IMR-90 (cell line): ENCODE measurements around the gene AGMO. TPM values are rescaled to one million over a fixed set of nuclear protein-coding genes. Genes with fewer than 3 reads are reported as not detected.

Experiments used
- ATAC-seq: fragments of 200-7000 bp; cut with Tn5 transposase; 2 replicates; pipeline ENCODE4 v1.9.1; 2020; ENCODE audit warnings: low read depth, mild to moderate bottlenecking, moderate library complexity
- BruUV-seq: library from RNA; stranded (reverse); fragments of 400-500 nt; replicated peaks from 2 replicates; lab custom pipeline; 2021; lab: Mats Ljungman, UMichigan
- CTCF ChIA-PET: fragments of 300-600 bp; formaldehyde crosslinking; extraction: SDS; loops from one replicate; lab custom pipeline; 2021; ENCODE audit warnings: antibody characterized with exemption; lab: Yijun Ruan, JAX
- POLR2A ChIA-PET: fragments of 300-600 bp; sonication (Branson Sonifier 250); formaldehyde crosslinking; loops from one replicate; lab custom pipeline; 2022; ENCODE audit warnings: antibody characterized with exemption; ENCODE audit not compliant: unreplicated experiment; lab: Charles Lee
- DNase-seq: peaks from one replicate; pipeline ENCODE4 v3.0.0; 2013
- H2AFZ ChIP-seq: replicated peaks from 2 replicates; pipeline ENCODE3; 2013; ENCODE audit warnings: low read length, mild to moderate bottlenecking; ENCODE audit not compliant: poor library complexity
- H2AK5ac ChIP-seq: 2 replicates; pipeline ENCODE4 v1.6.1; 2013; ENCODE audit warnings: low read depth, low read length, inconsistent platforms
- H2AK9ac ChIP-seq: replicated peaks from 2 replicates; pipeline ENCODE3; 2013; ENCODE audit warnings: mild to moderate bottlenecking, low read depth, low read length, moderate library complexity; ENCODE audit not compliant: poor library complexity
- H2BK120ac ChIP-seq: 2 replicates; pipeline ENCODE4 v1.6.1; 2013; ENCODE audit warnings: low read depth, low read length, inconsistent platforms
- H2BK15ac ChIP-seq: 3 replicates; pipeline ENCODE4 v1.6.1; 2013; ENCODE audit warnings: low read depth, low read length, inconsistent platforms
- H2BK20ac ChIP-seq: 2 replicates; pipeline ENCODE4 v1.6.1; 2013; ENCODE audit warnings: low read depth, mild to moderate bottlenecking, inconsistent platforms, low read length, moderate library complexity
- H2BK5ac ChIP-seq: 2 replicates; pipeline ENCODE4 v1.6.1; 2013; ENCODE audit warnings: mild to moderate bottlenecking, low read depth, low read length, inconsistent platforms; ENCODE audit not compliant: poor library complexity, severe bottlenecking
- H3K14ac ChIP-seq: replicated peaks from 2 replicates; pipeline ENCODE4 v1.6.1; 2013; ENCODE audit warnings: low read depth, low read length, inconsistent platforms
- H3K18ac ChIP-seq: 2 replicates; pipeline ENCODE4 v1.6.1; 2013; ENCODE audit warnings: low read depth, low read length, control low read depth
- H3K23ac ChIP-seq: 2 replicates; pipeline ENCODE4 v1.6.1; 2013; ENCODE audit warnings: low read depth, low read length, inconsistent platforms
- H3K27ac ChIP-seq: 2 replicates; pipeline ENCODE4 v1.5.1; 2013; ENCODE audit warnings: mild to moderate bottlenecking, control low read depth, low read length; ENCODE audit not compliant: insufficient read depth
- H3K27me3 ChIP-seq: 2 replicates; pipeline ENCODE4 v1.6.1; 2013; ENCODE audit warnings: low read length; ENCODE audit not compliant: control insufficient read depth, insufficient read depth
- H3K36me3 ChIP-seq: 2 replicates; pipeline ENCODE4 v1.6.1; 2013; ENCODE audit warnings: low read length, mixed read lengths; ENCODE audit not compliant: control insufficient read depth, insufficient read depth
- H3K4ac ChIP-seq: 2 replicates; pipeline ENCODE4 v1.6.1; 2013; ENCODE audit warnings: low read depth, low read length, inconsistent platforms
- H3K4me1 ChIP-seq: 2 replicates; pipeline ENCODE4 v1.6.1; 2013; ENCODE audit warnings: low read length, mixed read lengths; ENCODE audit not compliant: control insufficient read depth, insufficient read depth
- H3K4me2 ChIP-seq: 2 replicates; pipeline ENCODE4 v1.6.1; 2013; ENCODE audit warnings: low read depth, mild to moderate bottlenecking, control low read depth, low read length, moderate library complexity
- H3K4me3 ChIP-seq: 2 replicates; pipeline ENCODE4 v1.5.1; 2013; ENCODE audit warnings: low read depth, mild to moderate bottlenecking, control low read depth, low read length, moderate library complexity; ENCODE audit not compliant: insufficient read depth
- H3K56ac ChIP-seq: 2 replicates; pipeline ENCODE4 v1.6.1; 2013; ENCODE audit warnings: low read length, inconsistent platforms; ENCODE audit not compliant: insufficient read depth; ENCODE audit errors: extremely low read depth
- H3K79me1 ChIP-seq, 2 experiments: 2 replicates each; pipeline ENCODE4 v1.6.1; 2013; ENCODE audit warnings: low read length in 2 of 2, inconsistent platforms in 1 of 2, low read depth in 1 of 2
- H3K9ac ChIP-seq: 2 replicates; pipeline ENCODE4 v1.6.1; 2013; ENCODE audit warnings: low read depth, low read length, control low read depth
- H3K9me1 ChIP-seq: 2 replicates; pipeline ENCODE4 v1.6.1; 2013; ENCODE audit warnings: low read length, inconsistent platforms; ENCODE audit not compliant: insufficient read depth
- H3K9me3 ChIP-seq: 2 replicates; pipeline ENCODE4 v1.6.1; 2013; ENCODE audit warnings: low read length; ENCODE audit not compliant: control insufficient read depth, insufficient read depth
- H4K20me1 ChIP-seq: 2 replicates; pipeline ENCODE4 v1.6.1; 2013; ENCODE audit warnings: low read length, inconsistent platforms; ENCODE audit not compliant: insufficient read depth
- H4K5ac ChIP-seq: 2 replicates; pipeline ENCODE4 v1.6.1; 2013; ENCODE audit warnings: mild to moderate bottlenecking, low read depth, low read length, control low read depth
- H4K8ac ChIP-seq, 2 experiments: 2 replicates each; pipeline ENCODE4 v1.6.1; 2013; ENCODE audit warnings: low read depth in 2 of 2, low read length in 2 of 2, control low read depth in 1 of 2, inconsistent platforms in 1 of 2
- H4K91ac ChIP-seq: 2 replicates; pipeline ENCODE4 v1.6.1; 2013; ENCODE audit warnings: low read depth, low read length, inconsistent platforms; ENCODE audit not compliant: insufficient read depth
- BHLHE40 ChIP-seq: fragments of 150-350 bp; IDR thresholded peaks from 2 replicates; pipeline ENCODE4 v1.6.1; 2016; ENCODE audit warnings: mild to moderate bottlenecking, low read depth, low read length
- CEBPB ChIP-seq: IDR thresholded peaks from 2 replicates; pipeline ENCODE4 v1.6.1; 2012; ENCODE audit warnings: low read depth, low read length, improper control_type of control experiment
- MAZ ChIP-seq: IDR thresholded peaks from 2 replicates; pipeline ENCODE4 v1.6.1; 2012; ENCODE audit warnings: low read depth, mild to moderate bottlenecking, low read length, improper control_type of control experiment, moderate library complexity, borderline replicate concordance
- MXI1 ChIP-seq: IDR thresholded peaks from 2 replicates; pipeline ENCODE4 v1.6.1; 2012; ENCODE audit warnings: low read depth, mild to moderate bottlenecking, low read length, moderate library complexity, borderline replicate concordance
- NFE2L2 ChIP-seq: fragments of 150-350 bp; IDR thresholded peaks from 2 replicates; pipeline ENCODE4 v1.6.1; 2016; ENCODE audit warnings: low read depth, mild to moderate bottlenecking, low read length
- RCOR1 ChIP-seq: IDR thresholded peaks from 2 replicates; pipeline ENCODE4 v1.6.1; 2012; ENCODE audit warnings: mild to moderate bottlenecking, low read length, improper control_type of control experiment; ENCODE audit not compliant: insufficient replicate concordance
- RFX5 ChIP-seq: IDR thresholded peaks from 2 replicates; pipeline ENCODE4 v1.8.0; 2012; ENCODE audit warnings: low read depth, mild to moderate bottlenecking, low read length, moderate library complexity
- WGBS, 2 experiments: methylation state at CpG; one replicate each; pipeline versions ENCODE4 v1.1.5 to v1.1.7; 2013; ENCODE audit warnings: missing lambda C conversion rate in 2 of 2; ENCODE audit not compliant: insufficient read length in 1 of 2; ENCODE audit errors: extremely low coverage in 2 of 2; 5-methylcytosine and 5-hydroxymethylcytosine counted together
- dilution Hi-C: fragments of 300-500 bp; cut with HindIII; formaldehyde crosslinking; loops from one replicate; pipeline ENCODE4 v1.14.3; 2018; ENCODE audit warnings: low sequenced_read_pairs; ENCODE audit not compliant: unreplicated experiment
- in situ Hi-C: fragments of 300-500 bp; cut with MboI; formaldehyde crosslinking; loops from 3 replicates; pipeline ENCODE4 v1.14.3; 2019; ENCODE audit warnings: low sequenced_read_pairs, inconsistent platforms, mixed read lengths
- intact Hi-C: fragments of 100-400 bp; cut with micrococcal nuclease; formaldehyde crosslinking; loops from 2 replicates; pipeline ENCODE4 v1.10.0; 2022
- polyA plus RNA-seq, 3 experiments: library from polyadenylated mRNA; depleted of rRNA; stranded (reverse); fragments of >200 nt; gene quantifications; 2 replicates each; pipeline ENCODE4 v1.2.3, GENCODE V29; 2012; ENCODE audit warnings: low replicate concordance in 1 of 3
- total RNA-seq: library from RNA; depleted of rRNA; stranded (reverse); fragments of >200 nt; gene quantifications from 2 replicates; pipeline ENCODE4 v1.2.3, GENCODE V29; 2012
- TF ChIP-seq, protein P1 (sequence below): fragments of 150-350 bp; IDR thresholded peaks from 2 replicates; pipeline ENCODE4 v1.6.1; 2016; ENCODE audit warnings: low read depth, mild to moderate bottlenecking, low read length, moderate library complexity, borderline replicate concordance

AGMO gene
- total and polyA plus RNA-seq, 2 of the 4 experiments (the other 2 are of a cell fraction) = not detected

DNA sequence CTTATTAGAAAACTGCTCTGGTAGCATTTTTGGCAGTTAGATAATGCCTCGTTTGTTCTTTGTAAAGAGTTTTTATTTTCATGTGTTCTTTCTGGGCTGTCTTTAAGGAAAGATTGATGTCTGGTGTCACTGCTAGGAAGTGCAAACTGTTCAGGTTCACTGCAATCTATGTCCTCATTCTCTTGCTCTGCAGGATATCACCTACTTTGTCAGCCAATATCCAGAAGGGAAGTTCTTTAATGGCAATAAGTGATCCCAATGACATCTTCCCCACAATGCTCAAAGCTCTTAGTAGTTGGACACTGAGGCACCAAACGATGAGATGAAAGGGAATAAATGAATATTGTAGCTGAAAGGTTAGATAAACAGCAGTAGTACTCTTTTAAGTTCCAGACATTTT, 115.1 kb downstream of the AGMO start:
- TF ChIP-seq NFE2L2 (no peak), RFX5 (no peak), BHLHE40 (no peak), MAZ (no peak), MXI1 (no peak), CEBPB (no peak), RCOR1 (no peak)
- TF ChIP-seq, protein P1, sequence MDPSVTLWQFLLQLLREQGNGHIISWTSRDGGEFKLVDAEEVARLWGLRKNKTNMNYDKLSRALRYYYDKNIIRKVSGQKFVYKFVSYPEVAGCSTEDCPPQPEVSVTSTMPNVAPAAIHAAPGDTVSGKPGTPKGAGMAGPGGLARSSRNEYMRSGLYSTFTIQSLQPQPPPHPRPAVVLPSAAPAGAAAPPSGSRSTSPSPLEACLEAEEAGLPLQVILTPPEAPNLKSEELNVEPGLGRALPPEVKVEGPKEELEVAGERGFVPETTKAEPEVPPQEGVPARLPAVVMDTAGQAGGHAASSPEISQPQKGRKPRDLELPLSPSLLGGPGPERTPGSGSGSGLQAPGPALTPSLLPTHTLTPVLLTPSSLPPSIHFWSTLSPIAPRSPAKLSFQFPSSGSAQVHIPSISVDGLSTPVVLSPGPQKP = no peak
- Histone ChIP-seq H3K36me3 (no peaks in the 10 kb centered on the region), H2AK9ac (no peak overlapping the region), H4K91ac (no peak overlapping the region), H3K4ac (no peak overlapping the region), H3K9ac (no peak overlapping the region), H4K8ac (no peak overlapping the region), H2AFZ (no peak overlapping the region), H3K4me1 (no peaks in the 10 kb centered on the region), H3K27me3 (no peaks in the 10 kb centered on the region), H3K14ac (no peak overlapping the region), H3K56ac (no peak overlapping the region), H3K9me3 (no peaks in the 10 kb centered on the region), H3K9me1 (no peaks in the 10 kb centered on the region), H2BK20ac (no peak overlapping the region), H3K23ac (no peak overlapping the region), H3K79me1 (no peaks in the 10 kb centered on the region), H3K27ac (no peak overlapping the region), H4K5ac (no peak overlapping the region), H2BK120ac (no peak overlapping the region), H3K4me3 (no peak overlapping the region), H2BK15ac (no peak overlapping the region), H4K20me1 (no peaks in the 10 kb centered on the region), H3K4me2 (no peak overlapping the region), H2BK5ac (no peak overlapping the region), H3K18ac (no peak overlapping the region), H2AK5ac (no peak overlapping the region)
- DNase-seq (no peak), ATAC-seq (no peak)
- no CpG with 5 or more reads among the region's 2 CpGs for WGBS, 2 experiments
- dilution Hi-C loops = no loop called here
- no TSS peak for BruUV-seq
- CTCF ChIA-PET = no interaction called here
- in situ Hi-C loops = no loop called here
- intact Hi-C loops = no loop called here
- POLR2A ChIA-PET = no interaction called here
